NCI-H460 (cell line): ENCODE results near the gene FNDC3B. TPM values are rescaled to one million over a fixed set of nuclear protein-coding genes. Genes with fewer than 3 reads are reported as not detected.

Experiments used
- DNase-seq: peaks from one replicate; pipeline ENCODE4 v3.0.0-alpha.2; 2016; ENCODE audit warnings: low read depth; ENCODE audit errors: extremely low read depth
- total RNA-seq: library from RNA; depleted of rRNA; stranded (reverse); fragments of >200 nt; shearing (Covaris generic); gene quantifications from 2 replicates; pipeline ENCODE4 v1.2.3, GENCODE V29; 2014

Gene FNDC3B
- total RNA-seq, 1 experiment from 2014 or later: 51.4 TPM

GRCh38 chr3:172274906-172275305 is 235.5 kb downstream of the FNDC3B start:
- no peak for DNase-seq

- no peak for DNase-seq
Observed at GRCh38 chr3:172275586-172275985, 236.2 kb downstream of the FNDC3B start.

GRCh38 chr3:172276103-172276502 is 236.7 kb downstream of the FNDC3B start:
- no peak for DNase-seq

- DNase-seq: no peak
Observed at GRCh38 chr3:172277151-172277652, 237.8 kb downstream of the FNDC3B start.

- DNase-seq: no peak
Observed at GRCh38 chr3:172279191-172279640, 239.8 kb downstream of the FNDC3B start.

- no peak for DNase-seq
Observed at GRCh38 chr3:172279974-172280373, 240.6 kb downstream of the FNDC3B start.

- no peak for DNase-seq
Observed at GRCh38 chr3:172280406-172281051, 241.2 kb downstream of the FNDC3B start.

- DNase-seq: no peak
Observed at GRCh38 chr3:172281884-172282283, 242.5 kb downstream of the FNDC3B start.

GRCh38 chr3:172282850-172283249 is 243.5 kb downstream of the FNDC3B start:
- DNase-seq: no peak

- no peak for DNase-seq
Observed at GRCh38 chr3:172283841-172284357, 244.5 kb downstream of the FNDC3B start.

- DNase-seq: no peak
Observed at GRCh38 chr3:172285844-172286243, 246.5 kb downstream of the FNDC3B start.

GRCh38 chr3:172286548-172287148 is 247.3 kb downstream of the FNDC3B start:
- no peak for DNase-seq

GRCh38 chr3:172287937-172288477 is 248.6 kb downstream of the FNDC3B start:
- DNase-seq: no peak

GRCh38 chr3:172288651-172289050 is 249.3 kb downstream of the FNDC3B start:
- DNase-seq: no peak

- no peak for DNase-seq
Observed at GRCh38 chr3:172289583-172289982, 250.2 kb downstream of the FNDC3B start.

- DNase-seq: no peak
Observed at GRCh38 chr3:172290457-172290856, 251.1 kb downstream of the FNDC3B start.

- no peak for DNase-seq
Observed at GRCh38 chr3:172291650-172292049, 252.3 kb downstream of the FNDC3B start.

GRCh38 chr3:172292422-172292821 is 253.0 kb downstream of the FNDC3B start:
- DNase-seq: no peak

GRCh38 chr3:172293093-172293492 is 253.7 kb downstream of the FNDC3B start:
- no peak for DNase-seq

GRCh38 chr3:172294223-172294806 is 254.9 kb downstream of the FNDC3B start:
- DNase-seq: no peak

GRCh38 chr3:172296248-172296974 is 257.0 kb downstream of the FNDC3B start:
- no peak for DNase-seq
